ENCODE measurements around the gene GRIK4.

GRIK4 gene

GRCh38 chr11:120675171-120675570 lies 163.6 kb downstream of the GRIK4 start:
- Histone ChIP-seq H3K27me3 (ENCODE audit: low read depth) (no peaks in the 10 kb centered on the region), H3K9me3 (peaks cover 4% of the 10 kb centered on the region; the same call in 1 of the 2 replicates), H3K36me3 (replicated peaks) (no peaks in the 10 kb centered on the region), H3K4me3 (no peak overlapping the region), H3K4me1 (no peaks in the 10 kb centered on the region)
- no peak for DNase-seq (ENCODE audit: low spot score in 2 of 2)
- in situ Hi-C loops (cut with MboI; ENCODE audit: low sequenced_read_pairs) = no loop called here

- in situ Hi-C loops (cut with MboI; ENCODE audit: low sequenced_read_pairs) = no loop called here
- no peak overlapping the region for H3K4me3 ChIP-seq
- H3K27me3 ChIP-seq (ENCODE audit: low read depth) = no peaks in the 10 kb centered on the region
- H3K4me1 ChIP-seq = no peaks in the 10 kb centered on the region
- no peak for DNase-seq (ENCODE audit: low spot score in 2 of 2)
- H3K36me3 ChIP-seq (replicated peaks) = no peaks in the 10 kb centered on the region
- H3K9me3 ChIP-seq = peaks cover 4% of the 10 kb centered on the region; the same call in 1 of the 2 replicates
These were observed 165.4 kb downstream of the GRIK4 start for GRCh38 chr11:120676991-120677390.

GRCh38 chr11:120680322-120680721 lies 168.8 kb downstream of the GRIK4 start:
- Histone ChIP-seq H3K4me1 (no peaks in the 10 kb centered on the region), H3K27me3 (ENCODE audit: low read depth) (no peaks in the 10 kb centered on the region), H3K9me3 (no peaks in the 10 kb centered on the region), H3K36me3 (replicated peaks) (no peaks in the 10 kb centered on the region), H3K4me3 (no peak overlapping the region)
- DNase-seq (ENCODE audit: low spot score in 2 of 2) = no peak
- in situ Hi-C loops (cut with MboI; ENCODE audit: low sequenced_read_pairs) = loop anchor here (10.0 kb wide), 1 partner anchor 166 kb away; the partner anchor contains the start of gene GRIK4

GRCh38 chr11:120681434-120682331 lies 170.1 kb downstream of the GRIK4 start:
- Histone ChIP-seq H3K4me1 (no peaks in the 10 kb centered on the region), H3K27me3 (ENCODE audit: low read depth) (no peaks in the 10 kb centered on the region), H3K36me3 (replicated peaks) (no peaks in the 10 kb centered on the region), H3K4me3 (no peak overlapping the region), H3K9me3 (no peaks in the 10 kb centered on the region)
- in situ Hi-C loops (cut with MboI; ENCODE audit: low sequenced_read_pairs) = loop anchor here (10.0 kb wide), 1 partner anchor 167 kb away; the partner anchor contains the start of gene GRIK4
- no peak for DNase-seq (ENCODE audit: low spot score in 2 of 2)

DNA sequence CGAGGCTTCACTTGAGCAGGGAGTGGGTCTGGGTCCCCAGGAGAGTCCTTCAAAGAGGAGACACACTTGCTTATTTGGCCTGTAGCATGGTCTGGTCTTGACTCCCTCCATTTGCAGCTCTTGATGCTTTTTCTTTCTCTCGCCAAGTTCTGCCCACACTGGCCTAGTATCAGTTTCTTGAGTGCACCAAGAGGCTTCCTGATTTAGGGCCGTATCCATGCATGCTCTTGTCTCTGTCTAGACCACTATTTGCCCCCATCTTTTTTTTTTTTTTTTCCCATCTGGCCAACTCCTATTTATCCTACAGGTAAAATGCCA lies 170.7 kb downstream of the GRIK4 start:
- no peak for DNase-seq (ENCODE audit: low spot score in 2 of 2)
- Histone ChIP-seq H3K4me1 (no peaks in the 10 kb centered on the region), H3K9me3 (no peaks in the 10 kb centered on the region), H3K4me3 (no peak overlapping the region), H3K36me3 (replicated peaks) (no peaks in the 10 kb centered on the region), H3K27me3 (ENCODE audit: low read depth) (no peaks in the 10 kb centered on the region)
- in situ Hi-C loops (cut with MboI; ENCODE audit: low sequenced_read_pairs) = loop anchor here (10.0 kb wide), 1 partner anchor 167 kb away; the partner anchor contains the start of gene GRIK4

- H3K9me3 ChIP-seq = no peaks in the 10 kb centered on the region
- no peak for DNase-seq (ENCODE audit: low spot score in 2 of 2)
- no peaks in the 10 kb centered on the region for H3K4me1 ChIP-seq
- H3K36me3 ChIP-seq (replicated peaks) = no peaks in the 10 kb centered on the region
- no peaks in the 10 kb centered on the region for H3K27me3 ChIP-seq (ENCODE audit: low read depth)
- in situ Hi-C loops (cut with MboI; ENCODE audit: low sequenced_read_pairs) = loop anchor here (10.0 kb wide), 1 partner anchor 168 kb away; the partner anchor contains the start of gene GRIK4
- H3K4me3 ChIP-seq = no peak overlapping the region
These were observed 171.3 kb downstream of the GRIK4 start for GRCh38 chr11:120682866-120683265.

DNA sequence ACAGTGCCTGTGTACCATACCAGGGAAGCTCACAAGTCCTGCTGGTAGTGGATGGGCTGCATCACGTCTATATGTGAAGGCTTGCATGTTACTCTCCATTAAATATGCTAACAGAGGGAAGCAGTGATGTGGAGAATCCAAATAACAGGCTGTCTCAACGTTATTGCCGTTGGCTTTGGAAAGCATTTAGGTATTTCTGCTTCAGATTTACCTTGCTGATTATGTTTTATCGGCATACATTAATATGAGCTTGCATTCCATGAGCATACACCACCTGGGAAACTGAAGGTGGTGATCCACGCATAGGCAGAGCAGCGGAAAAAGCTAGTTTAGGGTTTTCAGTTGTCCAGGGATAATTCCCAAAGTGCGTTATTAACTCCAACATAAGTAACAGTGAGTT lies 175.0 kb downstream of the GRIK4 start:
- in situ Hi-C loops (cut with MboI; ENCODE audit: low sequenced_read_pairs) = loop anchor here (10.0 kb wide), 1 partner anchor 172 kb away; the partner anchor contains the start of gene GRIK4

DNA sequence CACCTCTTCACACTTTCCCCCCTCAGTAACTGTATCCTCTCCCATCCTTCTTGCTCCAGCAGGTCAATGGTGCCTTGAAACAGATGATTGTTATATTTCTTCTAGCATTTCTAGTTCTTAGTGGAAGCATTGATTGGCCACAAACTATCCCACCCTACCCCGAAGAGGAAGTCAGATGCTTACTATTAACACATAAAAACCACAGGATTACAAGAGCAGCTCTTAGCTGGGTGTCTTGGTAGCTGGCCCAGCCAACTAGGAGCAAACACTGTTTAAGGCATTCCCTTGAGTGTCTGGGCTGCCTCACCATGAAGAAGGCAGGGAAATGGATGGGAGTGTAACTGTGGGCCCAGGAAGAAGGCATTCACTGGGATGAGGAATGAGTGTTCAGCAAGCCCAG lies 176.6 kb downstream of the GRIK4 start:
- Histone ChIP-seq H3K27me3 (ENCODE audit: low read depth) (no peaks in the 10 kb centered on the region), H3K4me3 (no peak overlapping the region), H3K36me3 (replicated peaks) (no peaks in the 10 kb centered on the region), H3K9me3 (no peaks in the 10 kb centered on the region), H3K4me1 (no peaks in the 10 kb centered on the region)
- in situ Hi-C loops (cut with MboI; ENCODE audit: low sequenced_read_pairs) = loop anchor here (10.0 kb wide), 1 partner anchor 173 kb away; the partner anchor contains the start of gene GRIK4
- DNase-seq (ENCODE audit: low spot score in 2 of 2) = no peak

More for the DNA sequence above, 175.0 kb downstream of the GRIK4 start:
- no peaks in the 10 kb centered on the region for H3K36me3 ChIP-seq (replicated peaks)
- H3K9me3 ChIP-seq = no peaks in the 10 kb centered on the region
- no peak for DNase-seq (ENCODE audit: low spot score in 2 of 2)
- no peak overlapping the region for H3K4me3 ChIP-seq
- H3K27me3 ChIP-seq (ENCODE audit: low read depth) = no peaks in the 10 kb centered on the region
- no peaks in the 10 kb centered on the region for H3K4me1 ChIP-seq

- Histone ChIP-seq H3K9me3 (no peaks in the 10 kb centered on the region), H3K4me3 (no peak overlapping the region), H3K36me3 (replicated peaks) (no peaks in the 10 kb centered on the region), H3K4me1 (no peaks in the 10 kb centered on the region), H3K27me3 (ENCODE audit: low read depth) (no peaks in the 10 kb centered on the region)
- in situ Hi-C loops (cut with MboI; ENCODE audit: low sequenced_read_pairs) = loop anchor here (10.0 kb wide), 1 partner anchor 175 kb away; the partner anchor contains the start of gene GRIK4
- DNase-seq (ENCODE audit: low spot score in 2 of 2) = no peak
These were observed 178.2 kb downstream of the GRIK4 start for GRCh38 chr11:120689596-120690275.

- no peaks in the 10 kb centered on the region for H3K36me3 ChIP-seq (replicated peaks)
- in situ Hi-C loops (cut with MboI; ENCODE audit: low sequenced_read_pairs) = no loop called here
- no peaks in the 10 kb centered on the region for H3K27me3 ChIP-seq (ENCODE audit: low read depth)
These were observed 178.9 kb downstream of the GRIK4 start for GRCh38 chr11:120690406-120690805.

DNA sequence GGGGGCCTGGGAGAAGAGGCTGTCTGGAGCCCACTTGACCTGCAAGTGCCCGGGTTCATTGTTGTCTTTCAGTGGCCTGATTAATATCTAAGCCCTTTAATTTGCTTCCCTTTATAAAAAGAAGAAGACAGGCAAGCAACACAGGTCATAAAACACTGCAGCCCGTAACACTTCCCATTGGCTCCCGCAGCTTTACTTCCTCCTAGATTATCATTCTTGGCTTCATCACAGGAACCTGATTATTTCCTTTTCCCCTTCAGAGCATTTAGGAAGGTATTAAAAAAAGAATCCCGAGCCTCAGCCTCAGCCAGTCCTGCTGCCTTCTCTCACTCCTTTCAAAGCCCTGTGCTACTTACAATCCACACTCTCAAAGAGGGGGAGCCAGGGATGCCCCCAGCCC lies 183.2 kb downstream of the GRIK4 start:
- DNase-seq (ENCODE audit: low spot score in 2 of 2) = no peak
- in situ Hi-C loops (cut with MboI; ENCODE audit: low sequenced_read_pairs) = no loop called here
- Histone ChIP-seq H3K4me1 (no peaks in the 10 kb centered on the region), H3K4me3 (no peak overlapping the region), H3K27me3 (ENCODE audit: low read depth) (no peaks in the 10 kb centered on the region), H3K36me3 (replicated peaks) (no peaks in the 10 kb centered on the region), H3K9me3 (no peaks in the 10 kb centered on the region)

More at GRCh38 chr11:120690406-120690805, 178.9 kb downstream of the GRIK4 start:
- no peaks in the 10 kb centered on the region for H3K9me3 ChIP-seq
- H3K4me1 ChIP-seq = no peaks in the 10 kb centered on the region
- no peak for DNase-seq (ENCODE audit: low spot score in 2 of 2)
- H3K4me3 ChIP-seq = no peak overlapping the region

DNA sequence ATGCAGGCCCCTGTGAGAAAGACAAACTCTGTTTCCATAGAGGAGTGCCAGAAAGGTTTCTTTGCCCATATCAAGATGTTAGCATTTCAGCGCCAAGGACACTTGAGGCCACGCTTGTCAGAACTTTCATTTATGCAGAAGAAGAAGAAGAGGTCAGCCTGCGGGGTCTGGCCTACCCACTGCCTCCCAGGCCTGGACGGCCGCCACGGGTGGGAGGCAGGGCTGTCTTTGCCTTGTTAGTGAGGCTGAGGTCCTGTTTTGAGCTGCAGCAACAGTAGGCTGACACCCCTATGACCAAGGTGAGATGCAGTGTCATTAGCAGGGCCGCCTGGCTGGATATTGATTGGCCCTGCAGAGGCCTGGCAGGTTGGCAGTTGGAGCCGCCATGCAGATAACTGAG lies 183.9 kb downstream of the GRIK4 start:
- in situ Hi-C loops (cut with MboI; ENCODE audit: low sequenced_read_pairs) = no loop called here
- H3K27me3 ChIP-seq (ENCODE audit: low read depth) = no peaks in the 10 kb centered on the region
- no peaks in the 10 kb centered on the region for H3K9me3 ChIP-seq
- H3K36me3 ChIP-seq (replicated peaks) = no peaks in the 10 kb centered on the region
- H3K4me1 ChIP-seq = no peaks in the 10 kb centered on the region
- no peak for DNase-seq (ENCODE audit: low spot score in 2 of 2)
- H3K4me3 ChIP-seq = no peak overlapping the region

GRCh38 chr11:120695939-120696338 lies 184.4 kb downstream of the GRIK4 start:
- H3K4me1 ChIP-seq = no peaks in the 10 kb centered on the region
- no peaks in the 10 kb centered on the region for H3K36me3 ChIP-seq (replicated peaks)
- no peak for DNase-seq (ENCODE audit: low spot score in 2 of 2)
- H3K27me3 ChIP-seq (ENCODE audit: low read depth) = no peaks in the 10 kb centered on the region
- in situ Hi-C loops (cut with MboI; ENCODE audit: low sequenced_read_pairs) = no loop called here
- no peak overlapping the region for H3K4me3 ChIP-seq
- H3K9me3 ChIP-seq = no peaks in the 10 kb centered on the region
